HCT116 (cell line): ENCODE results near the gene CTIF. TPM values are rescaled to one million over a fixed set of nuclear protein-coding genes. Genes with fewer than 3 reads are reported as not detected.

ENCODE experiments used
- ATAC-seq: fragments of 200-7000 bp; cut with Tn5 transposase; 2 replicates; pipeline ENCODE4 v1.9.1; 2020; ENCODE audit warnings: mild to moderate bottlenecking, moderate library complexity
- BruUV-seq: library from RNA; stranded (reverse); fragments of 400-500 nt; replicated peaks from 2 replicates; lab custom pipeline; 2021; lab: Mats Ljungman, UMichigan
- CTCF ChIA-PET: fragments of 300-600 bp; sonication (Branson Sonifier 250); formaldehyde crosslinking; loops from one replicate; lab custom pipeline; 2021; ENCODE audit warnings: antibody characterized with exemption; lab: Charles Lee
- POLR2A ChIA-PET: fragments of 300-600, 350-600 bp; sonication (Branson Sonifier 250); formaldehyde crosslinking; loops from one replicate; lab custom pipeline; 2021; ENCODE audit warnings: antibody characterized with exemption; lab: Charles Lee
- RAD21 ChIA-PET, 2 experiments: fragments of 300-600 bp; sonication (Branson Sonifier 250); formaldehyde crosslinking; loops; one replicate each; lab custom pipeline; 2023; ENCODE audit warnings: low total read pairs in 2 of 2; ENCODE audit not compliant: uncharacterized antibody in 2 of 2, unreplicated experiment in 2 of 2, low non-redundant PET in 1 of 2; lab: Charles Lee
- DNase-seq: peaks from one replicate; pipeline ENCODE4 v3.0.0-alpha.2; 2010; ENCODE audit warnings: low read depth, low spot score
- H2AFZ ChIP-seq: fragments of 200-600 bp; shearing (Covaris generic), sonication (generic); 2 replicates; pipeline ENCODE4 v1.6.1; 2017; ENCODE audit warnings: low read depth, mixed run types, mixed read lengths, antibody characterized with exemption, low read length; ENCODE audit not compliant: poor library complexity, severe bottlenecking
- H3K27ac ChIP-seq: 2 replicates; pipeline ENCODE4 v1.5.1; 2012; ENCODE audit warnings: low read depth, low read length
- H3K27me3 ChIP-seq: fragments of 200-600 bp; sonication (generic); 2 replicates; pipeline ENCODE4 v1.6.1; 2016; ENCODE audit warnings: mixed run types, low read length, mixed read lengths; ENCODE audit not compliant: insufficient read depth
- H3K36me3 ChIP-seq, 2 experiments: fragments of 200-500 bp in 1 of 2; fragments of 200-600 bp in 1 of 2; sonication (Bioruptor generic) in 1 of 2; sonication (generic) in 1 of 2; 2 replicates each; pipeline versions ENCODE4 v1.5.1 to v1.6.1; 2014 to 2016; ENCODE audit warnings: low read length in 2 of 2, inconsistent platforms in 1 of 2, mixed read lengths in 1 of 2, mixed run types in 1 of 2; ENCODE audit not compliant: insufficient read depth in 2 of 2, control insufficient read depth in 1 of 2
- H3K4me1 ChIP-seq, 2 experiments: fragments of 200-600 bp in 1 of 2; sonication (generic) in 1 of 2; 2 replicates each; pipeline versions ENCODE4 v1.5.1 to v1.6.1; 2012 to 2017; ENCODE audit warnings: low read length in 2 of 2, inconsistent platforms in 1 of 2, mild to moderate bottlenecking in 1 of 2, mixed read lengths in 1 of 2, mixed run types in 1 of 2, moderate library complexity in 1 of 2; ENCODE audit not compliant: insufficient read depth in 2 of 2, control insufficient read depth in 1 of 2
- H3K4me2 ChIP-seq: fragments of 200-600 bp; sonication (generic); 2 replicates; pipeline ENCODE4 v1.6.1; 2017; ENCODE audit warnings: mixed run types, low read length, mixed read lengths
- H3K4me3 ChIP-seq, 2 experiments: fragments of 200-600 bp in 1 of 2; sonication (generic) in 1 of 2; replicated peaks in 1 of 2; 2 replicates each; pipeline ENCODE4 v1.5.1; 2011 to 2016; ENCODE audit warnings: low read length in 2 of 2, control low read depth in 1 of 2, low read depth in 1 of 2, mild to moderate bottlenecking in 1 of 2, mixed read lengths in 1 of 2, mixed run types in 1 of 2
- H3K79me2 ChIP-seq: fragments of 200-600 bp; sonication (generic); 2 replicates; pipeline ENCODE4 v1.6.1; 2017; ENCODE audit warnings: mild to moderate bottlenecking, mixed run types, low read length, moderate library complexity, mixed read lengths; ENCODE audit not compliant: insufficient read depth
- H3K9ac ChIP-seq: fragments of 200-600 bp; sonication (generic); 2 replicates; pipeline ENCODE4 v1.6.1; 2016; ENCODE audit warnings: low read length, mixed read lengths
- H3K9me2 ChIP-seq: fragments of 200-600 bp; sonication (generic), shearing (Covaris generic); 2 replicates; pipeline ENCODE4 v1.6.1; 2017; ENCODE audit warnings: mixed run types, mild to moderate bottlenecking, moderate library complexity; ENCODE audit not compliant: insufficient read depth
- H3K9me3 ChIP-seq, 2 experiments: fragments of 200-500 bp in 1 of 2; fragments of 200-600 bp in 1 of 2; sonication (Bioruptor generic) in 1 of 2; sonication (generic) in 1 of 2; 2 replicates each; pipeline ENCODE4 v1.6.1; 2014 to 2017; ENCODE audit warnings: low read length in 2 of 2, mixed read lengths in 2 of 2, inconsistent platforms in 1 of 2, low read depth in 1 of 2, mild to moderate bottlenecking in 1 of 2, mixed run types in 1 of 2, moderate library complexity in 1 of 2; ENCODE audit not compliant: control insufficient read depth in 1 of 2, insufficient read depth in 1 of 2
- H4K20me1 ChIP-seq: fragments of 200-600 bp; sonication (generic), shearing (Covaris generic); 2 replicates; pipeline ENCODE4 v1.6.1; 2017; ENCODE audit warnings: mixed run types, mild to moderate bottlenecking, moderate library complexity; ENCODE audit not compliant: insufficient read depth
- EGR1 ChIP-seq: IDR thresholded peaks from 2 replicates; pipeline ENCODE4 v1.6.1; 2012; ENCODE audit warnings: low read depth
- POLR2AphosphoS5 ChIP-seq: IDR thresholded peaks from 2 replicates; pipeline ENCODE4 v1.6.1; 2011; ENCODE audit warnings: mild to moderate bottlenecking, low read depth, low read length, moderate library complexity
- RAD21 ChIP-seq: IDR thresholded peaks from 2 replicates; pipeline ENCODE4 v1.6.1; 2012; ENCODE audit warnings: low read depth, mild to moderate bottlenecking
- ZBTB33 ChIP-seq: IDR thresholded peaks from 2 replicates; pipeline ENCODE4 v1.6.1; 2011; ENCODE audit warnings: mild to moderate bottlenecking, low read length, moderate library complexity; ENCODE audit not compliant: insufficient replicate concordance; ENCODE audit errors: extremely low read depth
- intact Hi-C: fragments of 100-400 bp; cut with micrococcal nuclease; formaldehyde crosslinking; loops from 2 replicates; pipeline ENCODE4 v1.10.0; 2022
- total RNA-seq: library from RNA; stranded (reverse); gene quantifications from one replicate; pipeline ENCODE4 v1.2.1, GENCODE V29; 2021; ENCODE audit not compliant: unreplicated experiment
- TF ChIP-seq, protein P1 (sequence below), 3 experiments: fragments of 200-600 bp in 1 of 3; sonication (generic) in 1 of 3; IDR thresholded peaks in 2 of 3; conservative IDR thresholded peaks in 1 of 3; 2 replicates each; pipeline ENCODE4 v1.5.1; 2012 to 2017; ENCODE audit warnings: low read depth in 2 of 3, low read length in 2 of 3, antibody characterized with exemption in 1 of 3, borderline replicate concordance in 1 of 3, control low read depth in 1 of 3, mild to moderate bottlenecking in 1 of 3, mixed read lengths in 1 of 3, mixed run types in 1 of 3, moderate library complexity in 1 of 3; ENCODE audit not compliant: insufficient read depth in 1 of 3

Gene CTIF
- total RNA-seq, 1 experiment from 2014 or later: 19.7 TPM

GRCh38 chr18:48875314-48875941, 336.6 kb downstream of the CTIF start:
- H3K27me3 ChIP-seq: peaks cover 31% of the 10 kb centered on the region; the same call in 1 of the 2 replicates
- TF ChIP-seq RAD21 (no peak), EGR1 (no peak), POLR2AphosphoS5 (no peak), ZBTB33 (no peak)
- TF ChIP-seq, protein P1, sequence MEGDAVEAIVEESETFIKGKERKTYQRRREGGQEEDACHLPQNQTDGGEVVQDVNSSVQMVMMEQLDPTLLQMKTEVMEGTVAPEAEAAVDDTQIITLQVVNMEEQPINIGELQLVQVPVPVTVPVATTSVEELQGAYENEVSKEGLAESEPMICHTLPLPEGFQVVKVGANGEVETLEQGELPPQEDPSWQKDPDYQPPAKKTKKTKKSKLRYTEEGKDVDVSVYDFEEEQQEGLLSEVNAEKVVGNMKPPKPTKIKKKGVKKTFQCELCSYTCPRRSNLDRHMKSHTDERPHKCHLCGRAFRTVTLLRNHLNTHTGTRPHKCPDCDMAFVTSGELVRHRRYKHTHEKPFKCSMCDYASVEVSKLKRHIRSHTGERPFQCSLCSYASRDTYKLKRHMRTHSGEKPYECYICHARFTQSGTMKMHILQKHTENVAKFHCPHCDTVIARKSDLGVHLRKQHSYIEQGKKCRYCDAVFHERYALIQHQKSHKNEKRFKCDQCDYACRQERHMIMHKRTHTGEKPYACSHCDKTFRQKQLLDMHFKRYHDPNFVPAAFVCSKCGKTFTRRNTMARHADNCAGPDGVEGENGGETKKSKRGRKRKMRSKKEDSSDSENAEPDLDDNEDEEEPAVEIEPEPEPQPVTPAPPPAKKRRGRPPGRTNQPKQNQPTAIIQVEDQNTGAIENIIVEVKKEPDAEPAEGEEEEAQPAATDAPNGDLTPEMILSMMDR (IDR thresholded peaks at IDR 0.05 in 2 of 3, conservative IDR thresholded peaks at IDR 0.05 in 1 of 3; ENCODE audit: borderline replicate concordance in 1 of 3, insufficient read depth in 1 of 3, low read depth in 2 of 3, low read length in 2 of 3): no peak
- peaks cover 8 to 23% of the 10 kb centered on the region in 2 experiments for H3K4me1 ChIP-seq
- ATAC-seq (no peak), DNase-seq (no peak)
- BruUV-seq: no TSS peak
- H3K9me3 ChIP-seq: no peaks in the 10 kb centered on the region
- no peak overlapping the region for H2AFZ ChIP-seq
- H3K79me2 ChIP-seq: no peaks in the 10 kb centered on the region
- no peak overlapping the region for H3K9ac ChIP-seq
- intact Hi-C loops: no loop called here
- ChIA-PET RAD21 (no interaction called here), CTCF (no interaction called here), POLR2A (no interaction called here)
- no peaks in the 10 kb centered on the region for H4K20me1 ChIP-seq
- no peak overlapping the region for H3K4me3 ChIP-seq
- no peak overlapping the region for H3K27ac ChIP-seq
- no peaks in the 10 kb centered on the region for H3K36me3 ChIP-seq
- no peak overlapping the region for H3K4me2 ChIP-seq
- no peaks in the 10 kb centered on the region for H3K9me2 ChIP-seq
